HG02642 (cell line): ENCODE data around the gene HDAC4.

Experiments
- ATAC-seq: cut with Tn5 transposase; IDR thresholded peaks from one replicate; pipeline ENCODE4 v1.9.1; 2021; ENCODE audit warnings: mild to moderate bottlenecking; ENCODE audit not compliant: unreplicated experiment, poor library complexity

The HDAC4 gene

DNA sequence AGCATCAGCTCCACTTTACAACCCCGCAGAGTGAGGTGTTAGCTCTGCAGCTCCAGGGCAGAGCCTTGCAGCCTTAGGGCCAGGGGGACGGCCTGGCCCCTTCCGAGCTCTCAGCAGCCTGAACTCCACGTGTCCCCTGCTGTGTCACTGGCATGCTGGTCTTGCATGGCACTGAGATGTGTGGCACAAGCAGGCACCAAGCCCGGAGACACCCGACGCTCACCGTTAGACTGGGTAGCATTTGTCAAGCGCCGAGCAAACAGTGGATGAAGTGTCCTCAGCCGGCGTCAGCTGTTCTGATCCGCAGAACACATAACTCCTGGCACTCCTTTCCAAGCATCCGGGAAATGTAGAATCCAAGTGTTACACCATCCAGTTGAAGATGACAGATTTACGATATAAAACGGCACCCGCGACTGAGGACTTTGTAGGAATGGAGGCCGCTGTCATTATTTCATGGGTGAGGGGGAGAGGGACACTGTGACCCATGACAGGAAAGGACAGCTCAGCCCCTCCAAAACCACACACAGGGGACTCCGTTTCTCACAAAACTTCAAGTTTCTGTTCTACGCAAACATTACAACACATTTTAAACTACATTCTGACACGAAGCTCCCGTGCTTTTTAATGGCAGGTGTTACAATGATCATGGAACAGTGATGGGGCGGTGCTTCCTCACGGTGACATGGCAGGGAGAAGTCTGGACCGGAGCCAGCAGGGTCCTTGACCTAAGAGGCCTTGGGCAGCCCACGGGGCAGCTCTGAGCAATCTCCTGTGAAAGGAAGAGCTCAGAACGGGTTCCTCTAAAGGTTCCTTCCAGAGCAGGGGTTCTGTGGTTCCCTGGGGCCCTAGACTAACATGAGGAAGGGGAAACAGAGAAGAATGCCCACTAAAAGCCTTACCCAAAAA, 89.4 kb downstream of the HDAC4 start:
- ATAC-seq = no peak

DNA sequence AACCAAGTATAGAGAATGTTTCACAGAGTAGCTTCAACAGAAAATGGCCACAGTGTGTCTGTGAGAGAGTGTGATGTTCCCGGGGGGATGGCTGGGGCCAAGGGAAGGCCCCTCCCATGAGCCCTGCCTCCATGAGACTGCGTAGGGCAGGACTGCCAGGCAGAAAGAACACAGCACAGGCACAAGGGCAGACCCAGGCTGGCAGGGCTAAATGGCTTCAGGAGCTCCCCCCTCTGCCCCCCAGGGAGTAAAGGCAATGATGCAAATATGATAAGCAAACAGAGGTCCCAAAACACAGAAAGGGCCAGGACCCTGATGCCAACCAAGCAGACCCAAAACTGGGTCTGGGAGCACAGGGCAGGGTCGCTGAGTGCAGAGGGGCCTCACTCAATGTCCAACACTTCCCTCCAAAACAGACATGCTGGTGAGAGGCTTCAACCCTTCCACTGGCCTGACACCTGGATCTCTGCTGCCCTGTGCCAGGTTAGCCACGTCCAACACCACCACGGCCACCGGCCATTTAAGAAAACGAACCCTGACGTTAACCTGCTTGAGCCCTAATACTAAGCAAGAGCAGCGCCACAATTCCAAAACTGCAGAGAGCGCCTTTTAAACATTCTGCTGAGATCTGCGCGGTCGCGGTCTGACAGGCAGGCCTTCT, 90.3 kb downstream of the HDAC4 start:
- ATAC-seq = no peak

DNA sequence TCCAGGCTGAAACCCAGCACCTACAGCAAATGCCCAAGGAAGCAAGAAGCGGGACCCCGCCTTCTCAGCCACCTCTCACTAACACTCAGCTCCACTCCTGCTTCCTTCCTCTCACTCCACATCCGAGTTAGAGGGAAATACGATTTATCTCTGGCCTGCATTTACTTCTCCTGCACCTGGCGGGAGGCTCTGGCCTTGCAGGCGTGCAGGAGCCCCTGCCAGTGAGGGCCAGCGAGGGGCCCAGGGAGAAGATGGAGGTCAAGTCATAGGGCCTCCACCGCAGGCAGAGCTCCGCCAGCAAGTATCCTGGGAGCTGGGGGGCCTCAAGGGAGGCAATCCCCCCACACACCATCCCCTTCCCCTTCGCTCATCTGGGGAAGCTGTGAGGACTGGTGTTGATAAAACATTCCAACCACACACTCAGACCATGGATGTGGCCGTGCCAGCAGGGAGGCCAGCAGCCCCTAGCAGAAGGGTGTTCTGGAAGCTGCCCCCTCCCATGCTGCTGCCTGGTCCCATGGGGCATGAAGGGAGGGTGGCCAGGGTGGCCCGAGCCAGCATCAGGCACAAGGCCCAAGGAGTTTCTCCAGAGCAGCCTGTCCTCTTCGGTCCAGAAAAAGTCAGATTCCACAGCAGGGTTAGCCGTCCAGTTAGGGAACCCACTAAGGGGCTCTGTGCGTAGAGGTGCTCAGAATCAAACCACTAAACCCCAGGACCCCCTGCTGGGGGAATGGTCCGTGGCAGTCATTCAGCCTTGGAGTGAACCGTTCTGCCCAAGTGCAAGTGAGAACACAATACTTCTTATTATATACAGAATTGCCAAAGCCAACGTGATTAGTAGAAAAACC, 91.2 kb downstream of the HDAC4 start:
- no peak for ATAC-seq

DNA sequence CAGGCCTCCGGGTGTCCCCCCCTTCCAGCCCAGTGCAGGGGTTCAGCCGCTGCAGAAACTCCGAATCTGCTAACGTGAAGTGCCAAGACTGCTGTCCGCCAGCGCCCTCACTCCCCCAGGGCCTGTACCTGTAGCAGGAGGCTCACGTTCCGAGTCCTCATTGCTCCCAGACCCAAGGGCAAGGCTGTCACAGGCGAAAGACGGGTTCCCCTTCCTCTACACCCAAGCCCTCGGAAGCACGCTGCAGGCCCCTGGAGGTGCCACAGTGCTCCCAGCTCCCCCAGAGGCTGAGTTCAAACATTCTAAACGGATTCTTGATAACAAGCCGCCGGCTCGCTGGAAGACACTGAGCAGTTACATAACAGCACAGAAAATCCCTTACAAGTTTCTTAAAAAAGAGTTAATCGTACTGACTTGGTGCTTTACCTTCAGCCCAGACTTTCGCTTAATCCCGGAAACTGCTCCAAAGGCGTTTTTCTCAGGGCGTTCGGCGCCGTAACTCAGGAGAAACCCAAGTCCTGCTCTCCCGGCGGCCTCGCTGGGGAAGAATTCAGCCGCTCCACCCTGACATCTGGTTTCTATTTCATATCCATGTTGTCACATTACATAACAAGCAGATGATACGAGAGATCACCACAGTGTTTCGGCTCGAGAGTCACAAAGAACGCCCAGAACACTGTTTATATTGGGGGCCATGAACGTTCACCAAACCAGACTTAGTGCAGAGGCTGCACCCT, 92.0 kb downstream of the HDAC4 start:
- no peak for ATAC-seq

GRCh38 chr2:239307921-239308613, 92.8 kb downstream of the HDAC4 start:
- no peak for ATAC-seq

DNA sequence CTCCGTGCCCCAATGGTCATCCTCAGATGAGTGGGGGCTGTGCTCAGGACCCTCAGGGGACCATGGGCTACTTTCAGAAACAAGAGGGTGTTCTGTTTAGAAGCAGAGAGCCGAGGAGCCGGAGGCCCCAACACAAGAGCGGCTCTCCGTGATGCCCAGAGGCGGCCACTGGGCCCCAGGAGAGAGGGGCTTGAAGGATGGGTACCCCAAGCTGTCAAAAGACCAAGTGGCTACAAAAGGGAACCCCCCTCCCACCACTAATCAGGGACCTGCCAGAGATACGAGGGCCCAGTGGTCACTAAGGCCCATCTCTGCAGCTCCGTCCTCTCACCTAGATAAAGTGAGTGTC, 93.6 kb downstream of the HDAC4 start:
- no peak for ATAC-seq

DNA sequence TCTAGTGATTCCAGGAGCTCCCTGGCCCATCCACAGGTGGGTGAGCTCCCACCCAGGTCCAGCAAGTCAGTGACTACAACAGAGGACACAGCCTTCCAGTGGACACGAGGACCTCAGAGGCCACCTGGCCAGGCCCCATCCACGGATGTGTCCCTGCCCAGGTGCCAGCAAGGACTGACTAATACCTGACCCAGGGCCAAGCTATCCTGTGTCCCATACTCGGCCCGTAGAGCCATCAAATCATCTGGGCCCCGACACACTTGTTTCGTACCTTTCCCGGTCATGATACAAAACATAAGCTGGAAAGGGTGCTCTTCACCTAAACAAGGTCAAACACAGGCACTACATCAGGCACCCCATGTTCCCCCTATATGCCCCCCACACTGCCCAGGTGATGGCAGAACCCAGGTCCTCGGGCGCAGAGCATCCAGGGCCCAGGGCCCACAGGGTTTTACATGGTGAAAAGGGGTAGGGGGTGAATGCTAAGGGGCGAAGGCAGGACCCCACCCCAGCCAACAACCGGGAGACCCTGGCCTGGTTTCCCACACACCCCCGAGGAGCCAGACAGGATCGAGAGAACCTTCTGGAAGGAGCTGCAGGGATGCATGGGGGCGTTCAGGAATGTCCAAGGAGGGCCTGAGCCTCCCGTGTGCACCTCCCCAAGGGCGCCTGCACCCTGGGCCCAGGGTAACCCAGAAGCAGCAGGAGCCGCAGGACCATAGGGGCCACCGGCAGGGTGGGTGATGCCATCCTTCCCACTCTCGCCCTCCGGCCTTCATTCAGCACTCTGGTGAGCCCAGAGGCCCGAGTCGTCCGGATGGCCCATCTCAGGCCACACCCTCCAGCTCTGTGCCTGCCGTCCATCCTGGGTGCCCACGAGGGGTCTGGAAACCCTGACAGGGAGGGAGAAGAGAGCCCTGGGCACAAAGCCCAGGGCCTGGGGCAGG, 94.3 kb downstream of the HDAC4 start:
- no peak for ATAC-seq

DNA sequence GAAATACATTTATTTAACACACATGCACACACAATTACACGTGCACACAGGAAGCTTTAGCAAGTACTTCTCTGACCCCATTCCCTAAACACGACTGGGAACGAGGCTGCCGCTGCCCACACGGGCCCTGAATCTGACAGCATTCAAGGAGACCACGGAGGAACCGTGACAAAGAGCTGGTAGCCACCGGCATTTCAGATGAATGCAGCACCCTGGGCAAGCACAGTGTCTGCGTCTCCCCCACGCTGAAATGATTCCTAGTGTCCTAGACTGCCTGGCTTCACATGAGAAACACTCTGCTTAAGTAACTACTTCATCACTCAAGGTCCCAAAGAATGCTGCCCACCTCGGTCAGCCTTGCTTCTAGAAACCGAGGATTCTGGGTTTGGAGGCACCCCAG, 95.0 kb downstream of the HDAC4 start:
- no peak for ATAC-seq

DNA sequence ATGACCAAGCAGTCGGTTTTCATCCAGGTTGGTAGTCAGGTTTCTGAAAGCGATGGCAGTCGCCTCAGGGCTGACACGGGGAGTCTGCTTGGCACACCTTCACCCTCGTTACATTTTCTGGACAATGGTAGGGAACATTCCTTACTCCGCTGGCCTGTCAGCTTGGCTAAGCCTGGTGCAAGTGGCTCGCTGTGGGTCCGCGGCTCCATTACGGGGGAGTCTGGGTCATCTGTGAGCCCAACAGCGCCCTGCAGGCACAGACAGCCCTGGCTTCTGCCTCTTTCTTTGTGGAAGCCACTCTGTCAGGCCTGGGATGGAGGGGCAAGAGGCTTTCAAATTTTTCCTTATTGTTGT, 95.6 kb downstream of the HDAC4 start:
- ATAC-seq = no peak

GRCh38 chr2:239304533-239305221, 96.1 kb downstream of the HDAC4 start:
- no peak for ATAC-seq

GRCh38 chr2:239303711-239304532, 96.9 kb downstream of the HDAC4 start:
- ATAC-seq = no peak

DNA sequence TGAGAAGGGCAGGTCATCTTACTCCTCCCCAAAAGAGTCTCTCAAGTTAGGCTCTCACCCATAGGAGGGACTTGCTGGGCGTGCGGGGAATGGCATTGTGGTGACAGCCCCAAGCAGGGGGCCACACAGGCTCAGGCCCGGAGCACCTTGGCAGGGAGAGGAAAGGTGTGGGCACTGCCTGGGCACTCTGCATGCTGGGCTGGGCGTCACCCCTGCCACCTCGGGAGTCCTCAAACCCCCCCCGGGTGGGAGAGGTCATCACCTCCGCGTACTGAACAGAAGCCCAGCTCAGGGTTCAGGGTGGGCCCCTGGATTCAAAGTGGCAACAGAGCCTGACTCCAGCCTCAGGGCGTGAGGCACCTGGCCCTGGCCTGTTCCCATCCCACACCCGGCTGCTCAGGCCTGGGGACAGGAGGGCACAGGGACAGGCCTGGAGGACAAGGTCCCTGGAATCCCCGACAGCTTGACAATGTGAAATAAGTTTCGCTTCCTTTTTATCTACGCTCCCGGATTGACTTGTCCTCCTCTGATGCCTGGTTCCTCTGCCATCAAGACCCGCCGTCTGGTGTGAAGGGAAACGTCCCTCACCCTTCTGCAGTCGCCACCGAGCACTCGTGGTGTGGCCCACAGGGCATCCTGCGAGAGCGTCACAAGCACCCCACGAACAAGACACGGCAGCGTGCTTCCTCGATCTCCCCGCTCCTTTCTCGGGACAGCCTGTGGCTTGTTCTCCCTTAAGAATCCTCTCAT, 97.8 kb downstream of the HDAC4 start:
- ATAC-seq = no peak

DNA sequence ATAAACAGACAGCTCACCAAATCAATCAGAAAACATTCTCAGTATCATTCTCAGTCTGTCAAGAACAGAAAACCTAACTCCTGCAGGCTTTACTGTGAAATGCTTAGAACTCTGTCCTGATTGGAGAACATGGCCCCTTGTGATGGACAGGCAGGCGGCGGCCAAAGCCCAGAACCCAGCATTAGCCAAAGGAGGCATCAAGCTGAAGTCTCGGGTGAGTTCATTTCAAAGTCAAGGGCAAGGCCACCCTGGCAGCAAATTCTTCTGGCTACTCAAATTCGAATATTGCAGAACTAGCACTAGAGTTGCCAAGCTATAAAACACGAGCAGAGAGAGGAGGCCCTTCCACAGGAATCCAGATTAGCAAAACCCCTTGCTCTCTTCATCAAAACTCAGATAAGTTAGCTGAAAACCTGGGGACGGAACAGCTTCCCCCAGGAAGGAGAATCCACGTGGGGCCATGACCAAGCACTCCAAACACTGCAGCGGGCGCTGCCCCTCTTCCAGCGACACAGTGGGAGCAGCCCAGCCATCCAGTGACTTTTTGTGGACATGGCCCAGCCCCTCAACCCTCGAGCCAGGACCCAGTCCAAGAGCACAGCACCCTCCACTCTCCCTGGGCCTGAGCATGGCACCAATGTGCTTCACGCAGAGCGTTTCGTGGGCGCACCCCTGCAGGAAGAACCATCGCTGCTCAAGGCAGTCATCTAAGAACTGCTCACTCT, 98.6 kb downstream of the HDAC4 start:
- ATAC-seq = no peak

DNA sequence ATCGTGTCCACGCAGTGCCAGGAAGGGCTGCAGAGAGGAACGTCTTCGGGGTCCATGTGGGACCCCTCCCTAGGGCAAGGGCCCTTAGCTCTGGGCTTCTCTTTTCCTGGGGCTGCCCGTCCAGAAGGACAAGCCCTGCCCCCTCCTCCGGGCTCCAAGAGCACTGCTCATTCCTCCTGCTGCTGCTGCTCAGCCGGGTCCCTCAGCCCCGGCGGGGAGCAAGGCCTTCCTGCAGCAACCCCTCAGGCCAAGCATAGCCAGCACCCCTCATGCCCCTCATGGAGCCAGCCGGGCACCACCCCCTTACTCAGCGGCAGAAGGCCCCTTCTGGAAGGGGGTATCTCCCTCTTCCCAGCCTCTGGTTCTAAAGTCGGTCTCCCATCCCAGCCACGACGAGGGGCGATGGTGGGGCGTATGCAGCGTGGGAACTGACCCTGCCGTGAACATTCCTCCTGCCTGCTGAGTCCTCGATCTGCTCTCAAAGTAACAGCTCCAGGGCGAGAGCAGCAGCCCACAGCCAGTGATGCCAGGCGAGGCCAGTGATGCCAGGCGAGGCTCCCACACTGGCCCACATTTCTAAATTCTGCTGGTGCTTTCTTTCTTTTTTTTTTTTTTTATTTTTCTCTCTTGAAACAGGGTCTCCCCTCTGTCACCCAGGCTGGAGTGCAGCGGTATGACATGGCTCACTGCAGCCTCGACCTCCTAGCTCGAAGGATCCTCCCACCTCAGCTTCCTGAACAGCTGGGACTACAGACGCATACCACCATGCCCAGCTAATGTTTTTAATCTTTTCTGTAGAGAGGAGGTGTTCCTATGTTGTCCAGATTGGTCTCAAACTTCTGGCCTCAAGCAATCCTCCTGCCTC, 99.7 kb downstream of the HDAC4 start:
- no peak for ATAC-seq

- no peak for ATAC-seq
Observed at GRCh38 chr2:239300242-239300641, 100.6 kb downstream of the HDAC4 start.
